ENCODE data around the gene HSP90AA1.

- no peak for TF ChIP-seq CTCF (IDR thresholded peaks at IDR 0.05; ENCODE audit: low read depth, low read length, poor library complexity, severe bottlenecking)
- TF ChIP-seq EZH2phosphoT487 (IDR thresholded peaks at IDR 0.05; ENCODE audit: borderline replicate concordance, low read length) = no peak
Measured at GRCh38 chr14:102116361-102117180, 29.7 kb upstream of the HSP90AA1 start.
